Measurements from ENCODE around the gene FAM228B.
"Not testable (repeated sequence)": the region's sequence is repeated elsewhere in the genome, so short reads cannot be mapped to it uniquely, and the experiment has no call there.

FAM228B gene

DNA sequence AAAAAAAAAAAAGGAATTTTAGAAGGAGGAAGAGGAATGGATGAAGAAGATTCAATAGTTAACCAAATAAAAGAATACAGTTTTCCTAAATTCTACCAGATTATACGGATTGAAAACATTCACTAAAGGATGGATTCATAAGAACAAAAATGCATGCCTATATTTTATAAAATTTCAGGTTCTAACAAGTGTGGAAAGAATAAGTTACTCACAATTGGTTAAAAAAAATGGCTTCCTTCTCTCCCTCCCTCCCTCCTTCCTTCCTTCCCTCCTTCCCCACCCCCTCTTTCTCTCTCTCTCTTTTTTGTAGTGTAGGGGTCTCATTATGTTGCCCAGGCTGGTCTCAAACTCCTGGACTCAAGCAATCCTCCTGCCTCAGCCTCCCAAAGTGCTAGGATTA lies 37.0 kb upstream of the FAM228B start:
- DNase-seq (ENCODE audit: insufficient read length, low spot score): no peak
- TF ChIP-seq, protein P1, sequence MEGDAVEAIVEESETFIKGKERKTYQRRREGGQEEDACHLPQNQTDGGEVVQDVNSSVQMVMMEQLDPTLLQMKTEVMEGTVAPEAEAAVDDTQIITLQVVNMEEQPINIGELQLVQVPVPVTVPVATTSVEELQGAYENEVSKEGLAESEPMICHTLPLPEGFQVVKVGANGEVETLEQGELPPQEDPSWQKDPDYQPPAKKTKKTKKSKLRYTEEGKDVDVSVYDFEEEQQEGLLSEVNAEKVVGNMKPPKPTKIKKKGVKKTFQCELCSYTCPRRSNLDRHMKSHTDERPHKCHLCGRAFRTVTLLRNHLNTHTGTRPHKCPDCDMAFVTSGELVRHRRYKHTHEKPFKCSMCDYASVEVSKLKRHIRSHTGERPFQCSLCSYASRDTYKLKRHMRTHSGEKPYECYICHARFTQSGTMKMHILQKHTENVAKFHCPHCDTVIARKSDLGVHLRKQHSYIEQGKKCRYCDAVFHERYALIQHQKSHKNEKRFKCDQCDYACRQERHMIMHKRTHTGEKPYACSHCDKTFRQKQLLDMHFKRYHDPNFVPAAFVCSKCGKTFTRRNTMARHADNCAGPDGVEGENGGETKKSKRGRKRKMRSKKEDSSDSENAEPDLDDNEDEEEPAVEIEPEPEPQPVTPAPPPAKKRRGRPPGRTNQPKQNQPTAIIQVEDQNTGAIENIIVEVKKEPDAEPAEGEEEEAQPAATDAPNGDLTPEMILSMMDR (IDR thresholded peaks at IDR 0.05; ENCODE audit: insufficient read depth, missing control alignments): no peak
- FAIRE-seq: no peak

DNA sequence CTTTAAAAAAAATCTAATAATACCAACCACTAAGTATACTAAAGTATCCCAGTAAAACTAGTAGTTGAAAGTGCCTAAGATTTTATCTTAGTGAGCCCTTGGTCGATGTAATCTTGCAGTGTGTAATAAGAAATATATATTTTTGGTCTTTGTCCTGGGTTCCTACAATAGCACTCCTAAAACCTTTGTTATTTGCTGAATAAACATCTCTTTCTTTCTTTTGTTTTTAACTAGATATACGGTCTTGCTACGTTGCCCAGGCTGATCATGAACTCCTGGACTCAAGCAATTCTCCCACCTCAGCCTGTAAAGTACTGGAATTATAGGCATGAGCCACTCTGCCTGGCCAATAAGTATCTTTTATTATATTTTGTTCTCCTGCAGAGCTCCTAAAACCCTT lies 36.2 kb upstream of the FAM228B start:
- DNase-seq (ENCODE audit: insufficient read length, low spot score): no peak
- TF ChIP-seq, protein P1 (IDR thresholded peaks at IDR 0.05; ENCODE audit: insufficient read depth, missing control alignments): no peak
- no peak for FAIRE-seq

DNA sequence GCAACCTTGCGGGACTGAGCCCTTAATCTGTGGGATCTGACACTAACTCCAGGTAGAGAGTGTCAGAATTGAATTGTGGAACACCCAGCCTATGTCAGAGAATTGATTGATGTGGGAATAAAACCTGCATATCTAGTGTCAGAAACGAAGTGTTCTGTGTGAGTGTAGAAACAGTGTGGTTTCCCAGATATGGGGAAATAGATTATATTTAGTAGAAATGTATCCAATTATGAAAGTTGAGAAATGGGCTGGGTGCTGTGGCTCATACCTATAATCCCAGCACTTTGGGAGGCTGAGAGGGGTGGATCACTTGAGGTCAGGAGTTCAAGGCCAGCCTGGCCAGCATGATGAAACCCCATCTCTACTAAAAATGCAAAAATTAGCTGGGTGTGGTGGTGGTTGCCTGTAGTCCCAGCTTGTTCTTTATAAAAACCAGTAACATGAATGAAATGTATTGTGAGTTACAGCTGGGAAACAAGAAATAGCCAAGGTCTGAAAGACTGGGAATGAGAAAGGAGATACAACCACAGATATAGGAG lies 34.4 kb upstream of the FAM228B start:
- DNase-seq (ENCODE audit: insufficient read length, low spot score): no peak
- FAIRE-seq: no peak
- TF ChIP-seq, protein P1 (IDR thresholded peaks at IDR 0.05; ENCODE audit: insufficient read depth, missing control alignments): no peak

DNA sequence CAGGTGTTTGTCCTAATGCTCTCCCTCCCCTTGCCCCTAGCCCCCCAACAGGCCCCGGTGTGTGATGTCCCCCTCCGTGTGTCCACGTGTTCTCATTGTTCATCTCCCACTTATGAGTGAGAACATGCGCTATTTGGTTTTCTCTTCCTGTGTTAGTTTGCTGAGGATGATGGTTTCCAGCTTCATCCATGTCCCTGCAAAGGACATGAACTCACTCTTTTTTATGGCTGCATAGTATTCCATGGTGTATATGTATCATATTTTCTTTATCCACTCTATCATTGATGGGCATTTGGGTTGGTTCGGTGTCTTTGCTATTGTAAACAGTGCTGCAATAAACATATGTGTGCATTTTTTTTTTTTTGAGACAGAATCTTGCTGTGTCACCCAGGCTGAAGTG lies 30.0 kb upstream of the FAM228B start:
- DNase-seq (ENCODE audit: insufficient read length, low spot score); FAIRE-seq: not testable (repeated sequence)

DNA sequence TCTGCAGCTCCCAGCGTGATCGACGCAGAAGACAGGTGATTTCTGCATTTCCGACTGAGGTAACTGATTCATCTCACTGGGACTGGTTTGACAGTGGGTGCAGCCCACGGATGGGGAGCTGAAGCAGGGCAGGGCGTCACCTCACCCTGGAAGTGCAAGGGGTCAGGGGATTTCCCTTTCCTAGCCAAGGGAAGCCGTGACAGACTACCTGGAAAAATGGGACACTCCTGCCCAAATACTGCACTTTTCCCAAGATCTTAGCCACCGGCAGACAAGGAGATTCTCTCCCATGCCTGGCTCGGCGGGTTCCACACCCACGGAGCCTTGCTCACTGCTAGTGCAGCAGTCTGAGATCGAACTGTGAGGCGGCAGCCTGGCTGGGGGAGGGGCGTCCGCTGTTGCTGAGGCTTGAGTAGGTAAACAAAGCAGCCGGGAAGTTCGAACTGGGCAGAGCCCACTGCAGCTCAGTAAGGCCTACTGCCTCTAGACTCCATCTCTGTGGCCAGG lies 28.0 kb upstream of the FAM228B start:
- DNase-seq (ENCODE audit: insufficient read length, low spot score); FAIRE-seq: not testable (repeated sequence)

DNA sequence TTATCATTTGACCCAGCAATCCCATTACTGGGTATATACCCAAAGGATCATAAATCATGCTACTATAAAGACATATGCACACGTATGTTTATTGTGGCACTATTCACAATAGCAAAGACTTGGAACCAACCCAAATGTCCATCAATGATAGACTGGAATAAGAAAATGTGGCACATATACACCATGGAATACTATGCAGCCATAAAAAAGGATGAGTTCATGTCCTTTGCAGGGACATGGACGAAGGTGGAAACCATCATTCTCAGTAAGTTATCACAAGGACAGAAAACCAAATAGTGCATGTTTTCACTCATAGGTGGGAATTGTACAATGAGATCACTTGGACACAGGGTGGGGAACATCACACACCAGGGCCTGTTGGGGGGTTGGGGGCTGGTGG lies 22.5 kb upstream of the FAM228B start:
- DNase-seq (ENCODE audit: insufficient read length, low spot score); FAIRE-seq: not testable (repeated sequence)

DNA sequence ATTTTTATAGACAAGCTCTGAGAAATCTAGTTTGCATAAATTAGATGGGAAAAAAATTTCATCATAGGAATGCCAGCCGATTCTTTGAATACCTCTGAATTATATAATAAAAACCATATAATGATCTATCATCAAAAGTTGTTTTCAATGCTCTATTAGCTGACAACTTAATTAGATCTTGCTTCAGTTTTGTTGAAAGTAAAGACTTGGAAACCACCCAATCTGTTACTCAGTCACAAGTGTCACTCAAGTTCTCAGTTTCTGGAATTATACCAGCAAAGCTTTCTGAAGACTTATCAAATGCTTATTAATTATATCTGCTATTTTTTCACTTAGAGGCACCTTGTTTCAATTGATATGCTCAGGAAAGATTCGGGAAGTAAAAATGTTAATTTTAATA lies 21.3 kb upstream of the FAM228B start:
- TF ChIP-seq, protein P1 (IDR thresholded peaks at IDR 0.05; ENCODE audit: insufficient read depth, missing control alignments): no peak
- FAIRE-seq (no peak), DNase-seq (ENCODE audit: insufficient read length, low spot score) (no peak)

DNA sequence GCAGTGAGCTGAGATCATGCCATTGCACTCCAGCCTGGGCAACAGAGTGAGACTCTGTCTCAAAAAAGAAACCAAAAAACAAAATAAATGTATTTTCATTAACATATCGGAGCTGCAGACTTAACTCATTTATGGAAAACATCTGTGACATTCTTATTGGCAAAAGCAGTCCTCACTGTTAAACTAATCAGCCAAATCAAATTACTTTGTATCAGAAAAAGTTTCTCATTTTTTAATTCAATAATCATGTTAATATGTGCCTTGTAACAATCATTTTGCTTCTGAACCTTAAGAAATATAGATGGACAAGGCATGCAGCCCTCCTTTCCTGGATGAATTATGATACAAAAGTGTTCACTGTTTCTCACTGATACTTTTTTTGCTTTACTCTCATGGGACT lies 20.6 kb upstream of the FAM228B start:
- TF ChIP-seq, protein P1 (IDR thresholded peaks at IDR 0.05; ENCODE audit: insufficient read depth, missing control alignments): no peak
- no peak for FAIRE-seq
- DNase-seq (ENCODE audit: insufficient read length, low spot score): no peak

DNA sequence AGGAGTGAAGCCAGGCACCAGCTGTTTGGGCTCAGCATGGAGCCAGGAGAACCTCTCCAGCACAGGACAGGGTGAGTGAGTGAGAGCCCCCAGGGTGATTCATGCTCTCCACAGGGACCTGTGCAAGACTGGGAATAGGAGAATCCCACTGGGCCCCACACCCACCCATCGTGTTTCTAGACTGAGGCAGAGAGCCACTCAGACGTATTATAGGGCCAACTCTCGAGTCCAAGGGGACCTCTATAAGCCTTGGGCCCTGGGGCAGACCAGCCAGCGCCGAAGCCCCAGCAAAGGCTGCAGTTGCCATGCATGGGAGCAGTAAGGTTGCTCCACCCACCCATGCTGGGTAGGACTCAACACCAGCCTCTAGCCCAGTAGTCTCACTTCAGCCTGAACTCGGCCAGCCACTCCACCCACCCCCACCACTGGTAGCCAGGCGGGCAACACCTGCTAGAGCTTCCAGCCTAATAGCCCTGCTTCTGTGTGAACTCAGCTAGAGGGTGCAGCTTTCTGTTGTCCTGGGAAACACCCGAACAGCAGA lies 19.1 kb upstream of the FAM228B start:
- DNase-seq (ENCODE audit: insufficient read length, low spot score) (no peak), FAIRE-seq (no peak)
- TF ChIP-seq, protein P1 (IDR thresholded peaks at IDR 0.05; ENCODE audit: insufficient read depth, missing control alignments): no peak

Data from D721Med (cell line).